Activated T-cell treated with anti-CD3 and anti-CD28 coated beads, Interleukin-2, amount 50 U/mL, for 24 hours (primary cell): ENCODE data around the gene THUMPD2.
"Not testable (repeated sequence)": the region's sequence is repeated elsewhere in the genome, so short reads cannot be mapped to it uniquely, and the experiment has no call there.

Experiments
- DNase-seq: peaks from one replicate; pipeline ENCODE4 v3.0.0-alpha.2; 2020
- H3K27ac Mint-ChIP-seq: 2 replicates; pipeline ENCODE4 v1.8.0; 2020; ENCODE audit warnings: mild to moderate bottlenecking, mixed read lengths
- H3K27me3 Mint-ChIP-seq: 2 replicates; pipeline ENCODE4 v1.8.0; 2020; ENCODE audit warnings: mixed read lengths
- H3K36me3 Mint-ChIP-seq: 2 replicates; pipeline ENCODE4 v1.8.0; 2020; ENCODE audit warnings: low read depth, mixed read lengths
- H3K4me1 Mint-ChIP-seq: 2 replicates; pipeline ENCODE4 v1.8.0; 2020; ENCODE audit warnings: low read depth, mixed read lengths
- H3K4me3 Mint-ChIP-seq: 2 replicates; pipeline ENCODE4 v1.8.0; 2020; ENCODE audit warnings: mild to moderate bottlenecking, moderate library complexity, mixed read lengths
- H3K9me3 Mint-ChIP-seq: 2 replicates; pipeline ENCODE4 v1.8.0; 2020; ENCODE audit warnings: mixed read lengths

The THUMPD2 gene, protein sequence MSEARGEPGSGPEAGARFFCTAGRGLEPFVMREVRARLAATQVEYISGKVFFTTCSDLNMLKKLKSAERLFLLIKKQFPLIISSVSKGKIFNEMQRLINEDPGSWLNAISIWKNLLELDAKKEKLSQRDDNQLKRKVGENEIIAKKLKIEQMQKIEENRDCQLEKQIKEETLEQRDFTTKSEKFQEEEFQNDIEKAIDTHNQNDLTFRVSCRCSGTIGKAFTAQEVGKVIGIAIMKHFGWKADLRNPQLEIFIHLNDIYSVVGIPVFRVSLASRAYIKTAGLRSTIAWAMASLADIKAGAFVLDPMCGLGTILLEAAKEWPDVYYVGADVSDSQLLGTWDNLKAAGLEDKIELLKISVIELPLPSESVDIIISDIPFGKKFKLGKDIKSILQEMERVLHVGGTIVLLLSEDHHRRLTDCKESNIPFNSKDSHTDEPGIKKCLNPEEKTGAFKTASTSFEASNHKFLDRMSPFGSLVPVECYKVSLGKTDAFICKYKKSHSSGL

DNA sequence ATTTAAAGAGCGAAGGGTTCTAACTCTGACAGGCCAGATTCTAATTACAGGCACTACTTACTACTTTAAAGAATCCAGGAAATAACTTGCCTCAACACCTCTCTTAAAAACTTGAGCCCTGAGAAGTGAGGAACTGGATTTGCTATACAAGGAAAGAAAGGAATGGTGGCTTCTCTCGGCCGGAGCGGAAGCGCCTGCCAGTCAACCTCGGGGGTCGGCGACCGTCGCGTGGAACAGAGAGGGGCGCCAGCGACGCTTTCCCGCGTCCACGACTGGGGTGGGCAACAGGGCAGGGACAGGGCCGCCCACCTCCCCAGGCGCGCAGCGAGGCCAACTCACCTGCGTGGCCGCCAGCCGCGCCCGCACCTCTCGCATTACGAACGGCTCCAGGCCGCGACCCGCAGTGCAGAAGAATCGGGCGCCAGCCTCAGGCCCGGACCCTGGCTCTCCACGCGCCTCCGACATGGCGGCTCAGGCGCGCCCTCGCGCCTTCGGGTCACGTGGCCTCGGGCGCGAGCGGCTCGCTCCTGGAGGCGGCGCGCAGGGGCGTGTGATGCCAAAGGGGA is at the start of gene THUMPD2:
Gene THUMPD2 (minus strand): TSS at position 484 of the 566 bp plus-strand sequence. CDS start 19 bp downstream, at position 465.
- Mint-ChIP-seq H3K4me1 (peaks cover 74% of the 10 kb centered on the region), H3K27ac (peak within 1 kb of the TSS; percentile 93), H3K27me3 (no peaks in the 10 kb centered on the region), H3K36me3 (peaks cover 46% of the 10 kb centered on the region), H3K9me3 (no peaks in the 10 kb centered on the region), H3K4me3 (peak within 1 kb of the TSS; percentile 91)
- peak; percentile 82 for DNase-seq

DNA sequence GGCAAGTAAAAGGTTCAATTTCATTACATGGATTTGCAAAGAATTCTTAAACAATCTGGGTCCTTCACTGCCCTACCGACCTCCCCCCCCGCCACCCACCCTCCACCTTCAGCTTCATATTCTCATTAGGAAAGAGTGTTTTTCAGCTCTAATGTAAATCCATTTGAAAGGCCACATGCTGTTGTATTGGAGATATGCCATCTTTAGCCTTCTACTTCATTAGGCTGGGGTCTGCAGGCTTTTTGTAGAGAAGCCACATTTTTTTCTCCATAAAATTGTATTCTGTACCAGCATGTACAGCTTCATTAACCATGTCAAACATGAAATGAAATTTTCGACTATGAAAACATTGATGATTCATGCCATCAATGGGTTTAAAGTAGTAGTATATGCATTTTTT is 42.8 kb upstream of the THUMPD2 start:
- no peaks in the 10 kb centered on the region for H3K36me3 Mint-ChIP-seq
- no peak overlapping the region for H3K4me3 Mint-ChIP-seq
- DNase-seq: no peak
- peaks cover 3% of the 10 kb centered on the region for H3K27me3 Mint-ChIP-seq
- no peaks in the 10 kb centered on the region for H3K9me3 Mint-ChIP-seq
- H3K27ac Mint-ChIP-seq: no peak overlapping the region
- no peaks in the 10 kb centered on the region for H3K4me1 Mint-ChIP-seq

DNA sequence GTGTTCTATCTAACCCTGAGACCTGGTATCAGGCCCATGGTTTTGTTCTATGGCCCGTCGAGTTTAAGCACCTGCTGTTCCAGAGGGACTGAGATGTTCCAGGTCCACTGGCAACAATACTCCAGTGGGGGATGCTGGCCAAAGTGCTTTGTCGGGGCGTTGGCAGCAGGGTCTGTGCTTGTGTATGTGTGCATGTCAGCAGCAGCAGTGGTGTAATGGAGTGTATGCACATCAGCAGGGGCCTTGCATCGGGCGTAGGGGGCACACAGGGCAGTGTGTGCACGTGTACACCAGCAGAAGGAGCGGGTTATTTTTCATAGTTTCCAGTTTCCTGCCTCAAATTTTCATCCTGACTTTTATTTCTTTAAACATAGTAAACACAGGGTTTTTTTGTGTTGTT is 37.8 kb upstream of the THUMPD2 start:
- no peak overlapping the region for H3K4me3 Mint-ChIP-seq
- H3K27ac Mint-ChIP-seq: no peak overlapping the region
- no peak for DNase-seq
- peaks cover 4% of the 10 kb centered on the region for H3K9me3 Mint-ChIP-seq
- no peaks in the 10 kb centered on the region for H3K36me3 Mint-ChIP-seq
- peaks cover 20% of the 10 kb centered on the region for H3K27me3 Mint-ChIP-seq
- no peaks in the 10 kb centered on the region for H3K4me1 Mint-ChIP-seq

DNA sequence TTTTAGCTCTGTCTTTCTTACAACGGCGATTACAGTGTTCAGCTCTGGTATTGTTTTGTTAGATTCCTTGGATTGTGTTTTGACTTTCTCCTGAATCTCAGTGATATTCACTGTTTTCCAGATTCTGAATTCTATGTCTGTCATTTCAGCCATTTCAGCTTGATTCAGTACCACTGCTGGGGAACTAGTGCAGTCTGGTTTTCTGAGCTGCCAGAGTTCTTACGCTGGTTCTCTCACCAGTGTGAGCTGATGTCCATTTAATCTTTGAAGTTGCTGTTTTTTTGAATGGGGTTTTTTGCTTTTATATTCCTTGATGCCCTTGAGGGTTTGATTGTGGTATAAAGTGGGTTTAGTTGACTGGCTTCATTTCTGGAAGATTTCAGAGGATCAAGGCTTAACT is 37.4 kb upstream of the THUMPD2 start:
- Mint-ChIP-seq H3K4me1 (no peaks in the 10 kb centered on the region), H3K36me3 (no peaks in the 10 kb centered on the region), H3K9me3 (peaks cover 4% of the 10 kb centered on the region), H3K27ac (no peak overlapping the region), H3K4me3 (no peak overlapping the region), H3K27me3 (peaks cover 24% of the 10 kb centered on the region)
- DNase-seq: no peak

DNA sequence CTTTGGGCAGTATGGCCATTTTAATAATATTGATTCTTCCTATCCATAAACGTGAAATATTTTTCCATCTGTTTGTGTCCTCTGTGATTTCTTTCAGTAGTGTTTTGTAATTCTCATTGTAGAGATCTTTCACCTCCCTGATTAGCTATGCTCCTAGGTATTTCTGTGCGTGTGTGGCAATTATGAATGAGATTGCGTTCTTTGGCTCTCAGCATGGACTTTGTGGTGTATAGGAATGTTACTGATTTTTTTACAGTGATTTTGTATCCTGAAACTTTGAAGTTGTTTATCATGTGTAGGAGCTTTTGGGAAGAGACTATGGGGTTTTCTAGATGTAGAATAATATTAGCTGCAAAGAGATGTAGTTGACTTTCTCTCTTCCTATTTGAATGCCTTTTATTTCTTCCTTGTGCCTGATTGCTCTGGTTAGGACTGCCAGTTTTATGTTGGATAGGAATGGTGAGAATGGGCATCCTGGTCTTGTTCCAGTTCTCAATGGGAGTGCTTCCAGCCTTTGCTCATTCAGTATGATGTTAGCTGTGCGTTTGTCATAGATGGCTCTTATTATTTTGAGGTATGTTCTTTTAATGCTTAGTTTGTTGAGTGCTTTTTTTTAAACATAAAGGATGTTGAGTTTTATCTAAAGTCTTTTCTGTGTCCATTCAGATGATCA is 27.0 kb upstream of the THUMPD2 start:
- DNase-seq: no peak
- H3K9me3 Mint-ChIP-seq: peaks cover 37% of the 10 kb centered on the region
- H3K4me3 Mint-ChIP-seq: no peak overlapping the region
- no peaks in the 10 kb centered on the region for H3K4me1 Mint-ChIP-seq
- H3K27me3 Mint-ChIP-seq: no peaks in the 10 kb centered on the region
- no peak overlapping the region for H3K27ac Mint-ChIP-seq
- no peaks in the 10 kb centered on the region for H3K36me3 Mint-ChIP-seq

DNA sequence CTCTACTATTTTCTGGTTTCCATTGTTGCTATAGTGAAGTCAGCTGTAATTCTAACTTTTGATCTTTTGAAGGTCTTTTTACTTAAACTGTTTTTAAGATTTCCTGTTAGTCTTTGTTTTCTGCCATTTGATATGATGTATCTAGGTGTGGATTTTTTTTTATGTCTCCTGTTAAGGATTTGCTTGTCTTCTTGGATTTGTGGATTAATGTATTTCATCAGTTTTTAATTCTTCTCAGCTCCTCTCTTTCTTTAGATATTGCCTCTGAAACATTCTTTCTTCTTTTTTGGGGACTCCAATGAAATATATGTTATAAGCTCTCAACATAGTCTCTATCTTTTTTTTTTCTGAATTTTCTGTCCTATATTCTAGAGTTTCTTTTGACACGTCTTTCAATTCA is 24.8 kb upstream of the THUMPD2 start:
- H3K27me3 Mint-ChIP-seq: no peaks in the 10 kb centered on the region
- H3K27ac Mint-ChIP-seq: no peak overlapping the region
- DNase-seq: no peak
- no peak overlapping the region for H3K4me3 Mint-ChIP-seq
- H3K36me3 Mint-ChIP-seq: no peaks in the 10 kb centered on the region
- peaks cover 27% of the 10 kb centered on the region for H3K9me3 Mint-ChIP-seq
- H3K4me1 Mint-ChIP-seq: no peaks in the 10 kb centered on the region

DNA sequence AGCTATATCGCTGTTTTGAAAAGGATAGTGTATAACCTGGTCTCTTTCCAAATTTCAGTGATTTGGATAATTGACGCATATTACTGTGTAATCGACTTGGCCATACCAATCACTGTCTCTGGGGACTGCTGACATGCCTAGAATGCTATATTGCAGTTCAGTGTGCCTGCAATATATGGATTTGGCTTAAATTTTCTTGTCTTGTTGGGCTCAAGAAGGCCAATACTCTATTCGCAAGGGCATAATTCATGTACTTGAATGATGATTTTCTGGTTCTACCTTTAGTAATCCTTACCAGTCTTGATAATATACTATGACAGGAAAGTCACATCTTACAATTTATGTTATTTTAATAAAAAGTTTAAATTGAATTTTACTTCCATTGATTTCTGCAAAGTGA is 21.7 kb upstream of the THUMPD2 start:
- Mint-ChIP-seq H3K36me3 (no peaks in the 10 kb centered on the region), H3K27me3 (no peaks in the 10 kb centered on the region), H3K27ac (no peak overlapping the region), H3K4me1 (no peaks in the 10 kb centered on the region), H3K9me3 (peaks cover 19% of the 10 kb centered on the region), H3K4me3 (no peak overlapping the region)
- no peak for DNase-seq

DNA sequence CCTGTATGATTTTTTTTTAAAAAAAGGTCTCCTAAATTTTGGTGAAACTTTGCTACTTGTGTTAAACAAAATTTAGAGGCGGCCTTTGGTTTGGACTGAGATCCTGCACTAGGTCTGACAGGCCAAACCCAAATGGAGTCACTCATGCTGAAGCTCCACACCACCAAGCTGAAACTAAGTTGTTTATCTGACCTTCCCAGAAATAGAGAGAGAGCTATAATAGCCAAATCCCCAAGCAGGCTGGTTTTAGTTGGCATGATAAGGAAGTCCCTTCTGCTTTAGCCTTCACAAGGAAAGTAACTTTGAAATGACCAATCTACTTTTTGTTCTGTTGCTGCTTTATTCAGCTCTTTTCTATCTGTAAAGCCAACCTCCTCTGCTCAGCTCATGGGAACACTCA is 17.1 kb upstream of the THUMPD2 start:
- peaks cover 5% of the 10 kb centered on the region for H3K27me3 Mint-ChIP-seq
- no peak overlapping the region for H3K4me3 Mint-ChIP-seq
- H3K9me3 Mint-ChIP-seq: peaks cover 7% of the 10 kb centered on the region
- no peak for DNase-seq
- no peak overlapping the region for H3K27ac Mint-ChIP-seq
- H3K4me1 Mint-ChIP-seq: no peaks in the 10 kb centered on the region
- H3K36me3 Mint-ChIP-seq: no peaks in the 10 kb centered on the region

DNA sequence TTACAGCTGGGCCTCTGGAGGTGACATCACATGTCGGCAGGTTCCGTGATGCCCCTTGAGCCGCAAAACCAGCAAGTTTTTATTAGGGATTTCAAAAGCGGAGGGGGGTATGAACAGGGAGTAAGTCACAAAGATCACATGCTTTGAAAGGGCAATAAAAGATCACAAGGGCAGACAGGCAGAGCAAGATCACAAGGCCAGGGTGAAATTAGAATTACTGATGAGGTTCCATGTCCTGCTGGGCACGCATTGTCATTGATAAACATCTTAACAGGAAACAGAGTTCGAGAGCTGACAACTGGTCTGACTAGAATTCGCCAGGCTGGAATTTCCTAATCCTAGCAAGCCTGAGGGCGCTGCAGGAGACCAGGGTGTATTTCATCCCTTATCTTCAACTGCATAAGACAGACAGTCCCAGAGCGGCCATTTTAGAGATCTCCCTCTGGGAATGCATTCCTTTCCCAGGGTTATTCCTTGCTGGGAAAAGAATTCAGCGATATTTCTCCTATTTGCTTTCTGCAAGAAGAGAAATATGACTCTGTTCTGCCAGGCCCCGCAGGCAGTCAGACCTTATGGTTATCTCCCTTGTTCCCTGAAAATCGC is 11.3 kb upstream of the THUMPD2 start:
- H3K27me3 Mint-ChIP-seq, H3K36me3 Mint-ChIP-seq, H3K4me1 Mint-ChIP-seq, H3K27ac Mint-ChIP-seq, H3K9me3 Mint-ChIP-seq, DNase-seq, H3K4me3 Mint-ChIP-seq: not testable (repeated sequence)

DNA sequence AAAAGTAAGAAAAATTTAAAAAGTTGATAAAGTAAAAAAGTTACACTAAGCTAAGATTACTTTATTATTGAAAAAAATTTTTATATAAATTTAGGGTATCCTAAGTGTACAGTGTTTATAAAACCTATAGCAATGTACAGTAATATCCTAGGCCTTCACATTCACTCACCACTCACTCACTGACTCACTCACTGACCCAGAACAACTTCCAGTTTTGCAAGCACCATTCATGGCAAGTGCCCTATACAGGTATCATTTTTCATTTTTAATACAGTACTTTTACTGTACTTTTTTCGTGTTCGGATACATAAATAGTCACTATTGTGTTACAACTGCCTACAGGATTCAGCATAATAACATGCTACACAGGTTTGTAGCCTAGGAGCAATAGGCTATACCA is 8.9 kb upstream of the THUMPD2 start:
- Mint-ChIP-seq H3K4me3 (no peak overlapping the region), H3K9me3 (peaks cover 8% of the 10 kb centered on the region), H3K4me1 (peaks cover 4% of the 10 kb centered on the region)

DNA sequence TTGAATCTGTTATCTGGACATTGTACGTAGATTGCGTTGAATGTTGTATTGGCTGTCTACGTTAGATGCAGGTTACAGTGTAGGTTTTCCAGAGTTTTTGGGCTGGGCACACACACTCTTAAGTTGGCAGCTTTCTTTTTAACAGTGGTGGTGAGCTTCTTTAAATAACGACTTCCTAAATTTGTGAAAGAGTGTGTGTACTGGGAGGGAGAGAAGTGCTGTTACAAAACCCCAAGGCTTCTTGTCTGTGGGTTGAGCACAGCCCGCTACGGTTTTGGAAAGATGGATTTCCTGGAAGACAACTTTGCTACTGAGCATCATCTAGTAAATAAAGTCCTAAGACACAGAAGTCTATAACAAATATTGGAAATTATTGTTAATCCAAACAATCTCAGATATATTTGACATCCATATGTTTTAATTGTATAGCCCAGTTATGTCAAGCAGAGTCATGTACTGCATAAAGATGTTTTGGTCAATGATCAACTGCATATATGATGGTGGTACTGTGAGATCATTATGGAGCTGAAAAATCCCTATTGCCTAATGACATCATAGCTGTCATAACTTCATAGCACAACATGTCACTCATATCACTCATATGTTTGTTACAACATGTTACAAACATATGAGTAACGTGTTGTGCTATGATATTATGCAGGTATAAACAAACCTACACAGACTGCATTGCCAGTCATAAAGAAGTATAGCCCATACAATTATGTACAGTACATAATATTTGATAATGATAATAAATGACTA is 7.9 kb upstream of the THUMPD2 start:
- no peak for DNase-seq
- H3K9me3 Mint-ChIP-seq: peaks cover 8% of the 10 kb centered on the region
- H3K27me3 Mint-ChIP-seq: peaks cover 5% of the 10 kb centered on the region
- H3K36me3 Mint-ChIP-seq: no peaks in the 10 kb centered on the region
- no peak overlapping the region for H3K4me3 Mint-ChIP-seq
- H3K4me1 Mint-ChIP-seq: peaks cover 12% of the 10 kb centered on the region
- H3K27ac Mint-ChIP-seq: no peak overlapping the region

More for the DNA sequence above, 8.9 kb upstream of the THUMPD2 start:
- Mint-ChIP-seq H3K36me3 (no peaks in the 10 kb centered on the region), H3K27me3 (peaks cover 5% of the 10 kb centered on the region), H3K27ac (no peak overlapping the region)
- DNase-seq: no peak

DNA sequence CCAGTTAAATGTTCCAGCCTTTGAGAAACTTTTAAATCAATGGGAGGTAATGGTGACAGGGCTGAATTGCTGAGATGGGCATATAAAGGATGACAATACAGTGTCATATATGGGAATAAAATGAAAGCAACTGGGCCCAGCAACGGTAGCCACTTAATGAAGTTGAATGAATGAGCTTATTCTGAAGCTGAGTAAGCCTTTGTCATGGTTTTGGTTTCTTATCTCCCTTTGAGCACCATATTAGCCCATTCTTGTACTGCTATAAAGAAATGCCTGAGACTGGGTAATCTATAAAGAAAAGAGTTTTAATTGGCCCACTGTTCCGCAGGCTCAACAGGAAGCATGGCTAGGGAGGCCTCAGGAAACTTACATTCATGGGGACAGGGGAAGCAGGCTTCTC is 3.5 kb upstream of the THUMPD2 start:
- Mint-ChIP-seq H3K4me1 (peaks cover 45% of the 10 kb centered on the region), H3K27ac (no peak overlapping the region), H3K27me3 (no peaks in the 10 kb centered on the region), H3K36me3 (peaks cover 13% of the 10 kb centered on the region), H3K9me3 (no peaks in the 10 kb centered on the region), H3K4me3 (no peak overlapping the region)
- no peak for DNase-seq

DNA sequence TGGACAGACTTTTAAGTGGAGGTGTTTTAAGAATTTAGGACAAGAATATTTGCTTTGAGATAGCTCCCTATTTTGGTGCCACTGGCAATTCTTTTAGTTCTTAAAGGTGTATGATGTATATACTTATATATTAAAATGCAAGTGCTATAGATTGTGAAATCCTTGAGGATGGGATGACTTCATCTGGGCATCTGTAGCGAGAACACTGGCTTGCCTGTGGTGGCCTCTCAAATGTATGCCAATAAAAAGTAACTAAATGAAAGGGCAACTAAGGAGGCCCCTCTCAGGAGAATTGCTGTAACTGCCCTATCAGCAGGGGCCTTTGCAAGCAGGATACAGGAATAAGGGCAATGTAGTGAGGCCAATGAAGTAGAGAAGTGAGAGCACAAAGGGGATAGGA is 2.6 kb upstream of the THUMPD2 start:
- Mint-ChIP-seq H3K36me3 (peaks cover 22% of the 10 kb centered on the region), H3K27ac (no peak overlapping the region), H3K27me3 (no peaks in the 10 kb centered on the region), H3K9me3 (no peaks in the 10 kb centered on the region), H3K4me1 (peaks cover 54% of the 10 kb centered on the region), H3K4me3 (no peak overlapping the region)
- DNase-seq: no peak
